Heart left ventricle (tissue), 16 donors: ENCODE measurements around the gene KIF2C. TPM values are rescaled to one million over a fixed set of nuclear protein-coding genes. Genes with fewer than 3 reads are reported as not detected.

Source experiments
- ATAC-seq, 4 donors: fragments of 200-7000 bp; cut with Tn5 transposase; one replicate each; pipeline ENCODE4 v1.9.1; 2020 to 2022; ENCODE audit warnings: moderate library complexity in 4 of 4, mild to moderate bottlenecking in 3 of 4, moderate number of reproducible peaks in 1 of 4
- DNase-seq, 5 donors: peaks; one replicate each; pipeline ENCODE4 v3.0.0-alpha.2; 2020
- H3K27ac ChIP-seq, 12 donors: fragments of 200-600 bp; sonication (generic) in 4 of 12; one replicate each; pipeline versions ENCODE4 v1.5.0 to v1.8.0; 2016 to 2022; ENCODE audit warnings: mild to moderate bottlenecking in 2 of 12
- H3K27me3 ChIP-seq, 9 donors: fragments of 200-600 bp; sonication (generic) in 2 of 9; one replicate each; pipeline versions ENCODE4 v1.5.1 to v1.8.0; 2016 to 2022; ENCODE audit warnings: mild to moderate bottlenecking in 3 of 9
- H3K36me3 ChIP-seq, 9 donors: fragments of 200-600 bp; sonication (generic) in 2 of 9; one replicate each; pipeline versions ENCODE4 v1.5.0 to v1.8.0; 2018 to 2022; ENCODE audit warnings: mild to moderate bottlenecking in 2 of 9
- H3K4me1 ChIP-seq, 12 donors: fragments of 200-600 bp; sonication (generic) in 4 of 12; one replicate each; pipeline versions ENCODE4 v1.5.0 to v1.8.0; 2016 to 2022; ENCODE audit warnings: mild to moderate bottlenecking in 3 of 12
- H3K4me3 ChIP-seq, 12 donors: fragments of 200-600 bp; sonication (generic) in 4 of 12; one replicate each; pipeline versions ENCODE4 v1.5.0 to v1.8.0; 2017 to 2022; ENCODE audit warnings: mild to moderate bottlenecking in 9 of 12, moderate library complexity in 4 of 12
- H3K9me3 ChIP-seq, 12 donors: fragments of 200-600 bp; sonication (generic) in 4 of 12; one replicate each; pipeline versions ENCODE4 v1.5.0 to v1.8.0; 2016 to 2022; ENCODE audit warnings: mild to moderate bottlenecking in 1 of 12
- POLR2A ChIP-seq, 2 donors: fragments of 450-650 bp; IDR thresholded peaks; one replicate each; pipeline ENCODE4 v1.6.1; 2017; ENCODE audit warnings: antibody characterized with exemption in 2 of 2, mild to moderate bottlenecking in 2 of 2, moderate library complexity in 2 of 2
- WGBS, 4 donors: extraction: QIAGEN DNeasy Blood & Tissue Kit in 2 of 4; methylation state at CpG; one replicate each; pipeline versions ENCODE4 v1.1.5 to v1.1.7; 2013 to 2018; 5-methylcytosine and 5-hydroxymethylcytosine counted together
- intact Hi-C, 10 donors: fragments of 100-400 bp; cut with DNase I; formaldehyde crosslinking; loops; one replicate each; pipeline versions ENCODE4 v1.11.1 to v1.14.2; 2022
- polyA plus RNA-seq, 2 donors: library from polyadenylated mRNA; stranded (reverse); fragments of 200-250 nt; gene quantifications; one replicate each; pipeline ENCODE4 v1.2.3, GENCODE V29; 2013
- total RNA-seq, 9 donors: library from RNA; depleted of rRNA in 2 of 9; stranded (reverse); fragments of >200 nt in 2 of 9; fragmentation: NEBNext Ultra II Directional in 3 of 9; extraction: Animal tissue kit (Norgen Biotek cat#: 25700) in 3 of 9; gene quantifications; one replicate each; pipeline versions ENCODE4 v1.1.0 to v1.2.4, GENCODE V29; 2016 to 2023
- TF ChIP-seq, protein P1 (sequence below), 12 donors: fragments of 200-600 bp; sonication (generic) in 4 of 12; IDR thresholded peaks; one replicate each; pipeline versions ENCODE4 v1.5.0 to v1.8.0; 2018 to 2022; ENCODE audit warnings: antibody characterized with exemption in 12 of 12, mild to moderate bottlenecking in 5 of 12
- donor health status: ischemic (EF 13 %, LVEDD 7.1; RV severe dilation, severe dysfunction).
- donor health status: healthy with polysubstance abuse.
- donor health status: DM: no; HTN: yes; CAD: no.
- donor health status: DM: no; HTN: no; CAD: no.
- donor health status: ischemic (EF 25% LVEDD 6.9; RV normal size, moderate dysfunction).
- donor health status: ischemic (EF 25% LVEDD 5.7; RV mildly dilated, moderate dysfunction).
- donor health status: healthy.
- donor health status: DM: yes; HTN: yes; CAD: no.
- donor health status: ischemic (EF 35%, LVEDD 5.7; RV mildly dilated, moderate dysfunction).
- donor health status: nonischemic (EF 11% LVEDD 7.7; RV severe dilation, severe dysfunction).
- donor health status: DM: yes; HTN: yes; CAD: no.
- donor health status: PGD.
- donor health status: ischemic (EF 29% LVEDD 5.4; RV normal size, mild dysfunction).
- donor health status: nonischemic (EF 23%, LVEDD 6.1; RV moderate dilation, normal function).

KIF2C gene
- total and polyA plus RNA-seq, 11 donors, result 0.25 to 7.0 (median 0.97) TPM

DNA sequence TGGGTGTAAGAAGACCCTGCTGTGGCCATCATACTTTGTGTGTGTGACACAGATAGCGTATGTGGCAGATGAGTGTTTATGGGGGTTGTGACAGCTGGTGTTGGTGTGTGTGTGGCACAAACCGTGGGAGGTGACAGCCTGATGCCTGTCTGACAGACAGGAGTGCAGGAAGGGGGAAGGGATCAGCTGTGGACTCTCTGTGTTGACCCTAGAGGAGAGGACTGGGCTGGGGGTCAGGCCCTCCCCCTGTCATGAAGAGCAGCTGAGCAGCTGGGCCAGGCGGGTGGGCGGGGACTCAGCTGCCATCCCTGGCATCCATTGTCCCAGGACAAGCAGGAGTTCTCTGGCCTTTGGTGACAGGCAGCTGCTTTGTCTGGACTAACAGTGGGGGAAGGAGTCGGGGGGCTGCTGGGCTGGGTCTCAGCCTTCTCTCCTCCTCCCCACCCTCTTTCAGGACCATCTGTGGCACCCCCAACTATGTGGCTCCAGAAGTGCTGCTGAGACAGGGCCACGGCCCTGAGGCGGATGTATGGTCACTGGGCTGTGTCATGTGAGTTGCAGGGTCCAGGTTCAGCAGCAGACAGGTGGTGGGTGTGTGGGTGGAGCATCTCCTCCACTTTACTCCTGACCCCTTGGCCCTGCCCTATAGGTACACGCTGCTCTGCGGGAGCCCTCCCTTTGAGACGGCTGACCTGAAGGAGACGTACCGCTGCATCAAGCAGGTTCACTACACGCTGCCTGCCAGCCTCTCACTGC lies 62.8 kb downstream of the KIF2C start:
- Histone ChIP-seq H3K27ac (peak overlapping the region in 11 of 12 donors; percentile 16 to 97 (median 91)), H3K36me3 (peaks cover 0 to 52% (median 40%) of the 10 kb centered on the region in 9 donors), H3K27me3 (no peaks in the 10 kb centered on the region), H3K4me3 (peak overlapping the region in 11 of 12 donors; percentile 67 to 97 (median 89)), H3K9me3 (no peaks in the 10 kb centered on the region), H3K4me1 (peaks cover 14 to 70% (median 53%) of the 10 kb centered on the region in 12 donors)
- intact Hi-C loops, result loop anchor here in 1 of 10 donors (10.0 kb wide), 1 partner anchor 502 kb away; no protein-coding TSS in a partner anchor
- 76 to 84% (median 81%) methylated on average over 10 to 13 of the region's 13 CpGs for WGBS, 4 donors
- TF ChIP-seq, protein P1, sequence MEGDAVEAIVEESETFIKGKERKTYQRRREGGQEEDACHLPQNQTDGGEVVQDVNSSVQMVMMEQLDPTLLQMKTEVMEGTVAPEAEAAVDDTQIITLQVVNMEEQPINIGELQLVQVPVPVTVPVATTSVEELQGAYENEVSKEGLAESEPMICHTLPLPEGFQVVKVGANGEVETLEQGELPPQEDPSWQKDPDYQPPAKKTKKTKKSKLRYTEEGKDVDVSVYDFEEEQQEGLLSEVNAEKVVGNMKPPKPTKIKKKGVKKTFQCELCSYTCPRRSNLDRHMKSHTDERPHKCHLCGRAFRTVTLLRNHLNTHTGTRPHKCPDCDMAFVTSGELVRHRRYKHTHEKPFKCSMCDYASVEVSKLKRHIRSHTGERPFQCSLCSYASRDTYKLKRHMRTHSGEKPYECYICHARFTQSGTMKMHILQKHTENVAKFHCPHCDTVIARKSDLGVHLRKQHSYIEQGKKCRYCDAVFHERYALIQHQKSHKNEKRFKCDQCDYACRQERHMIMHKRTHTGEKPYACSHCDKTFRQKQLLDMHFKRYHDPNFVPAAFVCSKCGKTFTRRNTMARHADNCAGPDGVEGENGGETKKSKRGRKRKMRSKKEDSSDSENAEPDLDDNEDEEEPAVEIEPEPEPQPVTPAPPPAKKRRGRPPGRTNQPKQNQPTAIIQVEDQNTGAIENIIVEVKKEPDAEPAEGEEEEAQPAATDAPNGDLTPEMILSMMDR (IDR thresholded peaks at IDR 0.05), result no peak
- TF ChIP-seq POLR2A (IDR thresholded peaks at IDR 0.05), result no peak
- ATAC-seq (no peak), DNase-seq (peak in 4 of 5 donors; percentile 21 to 51 (median 28))

- intact Hi-C loops, result loop anchor here in 1 of 10 donors (10.0 kb wide), 1 partner anchor 502 kb away; no protein-coding TSS in a partner anchor
Observed at GRCh38 chr1:44803062-44803311, 63.4 kb downstream of the KIF2C start.

DNA sequence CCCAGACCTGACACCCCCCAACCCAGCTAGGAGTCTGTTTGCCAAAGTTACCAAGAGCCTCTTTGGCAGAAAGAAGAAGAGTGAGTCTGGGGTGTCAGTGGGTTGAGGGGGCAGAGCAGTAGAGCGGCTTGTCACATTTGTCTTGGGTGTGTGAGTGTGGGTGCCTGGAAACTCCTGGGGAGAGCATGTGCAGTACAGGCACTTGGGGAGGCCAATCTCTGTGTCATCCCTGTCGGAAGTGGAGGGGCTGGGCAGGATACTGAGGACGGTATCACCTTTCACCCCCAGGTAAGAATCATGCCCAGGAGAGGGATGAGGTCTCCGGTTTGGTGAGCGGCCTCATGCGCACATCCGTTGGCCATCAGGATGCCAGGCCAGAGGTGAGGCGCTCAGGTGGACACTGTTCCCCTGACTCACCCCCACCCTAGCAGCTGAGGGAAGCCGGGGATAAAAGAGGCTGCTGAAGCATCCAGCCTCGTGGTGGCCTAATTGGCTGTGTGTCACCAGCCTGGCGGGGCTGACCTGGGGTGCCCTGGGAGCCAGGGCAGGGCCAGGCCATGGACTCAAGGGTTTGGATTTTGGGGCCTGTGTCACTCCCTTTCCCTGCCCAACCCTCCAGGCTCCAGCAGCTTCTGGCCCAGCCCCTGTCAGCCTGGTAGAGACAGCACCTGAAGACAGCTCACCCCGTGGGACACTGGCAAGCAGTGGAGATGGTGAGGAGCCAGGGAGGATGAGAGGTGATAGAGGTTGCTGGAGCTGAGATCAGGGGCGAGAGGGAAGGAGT lies 63.9 kb downstream of the KIF2C start:
- TF ChIP-seq, protein P1 (IDR thresholded peaks at IDR 0.05), result no peak
- TF ChIP-seq POLR2A (IDR thresholded peaks at IDR 0.05), result no peak
- peaks cover 14 to 80% (median 62%) of the 10 kb centered on the region in 12 donors for H3K4me1 ChIP-seq
- peak overlapping the region in 4 of 12 donors; percentile 18 to 94 (median 88) for H3K4me3 ChIP-seq
- intact Hi-C loops, result loop anchor here in 1 of 10 donors (10.0 kb wide), 1 partner anchor 501 kb away; no protein-coding TSS in a partner anchor
- DNase-seq (peak in 2 of 5 donors; percentile 22 to 33), ATAC-seq (no peak)
- peaks cover 0 to 52% (median 40%) of the 10 kb centered on the region in 9 donors for H3K36me3 ChIP-seq
- peak overlapping the region in 10 of 12 donors; percentile 47 to 97 (median 91) for H3K27ac ChIP-seq
- no peaks in the 10 kb centered on the region for H3K27me3 ChIP-seq
- 79 to 87% (median 83%) methylated on average over 9 to 13 of the region's 13 CpGs for WGBS, 4 donors
- no peaks in the 10 kb centered on the region for H3K9me3 ChIP-seq

More at GRCh38 chr1:44803062-44803311, 63.4 kb downstream of the KIF2C start:
- no peaks in the 10 kb centered on the region for H3K9me3 ChIP-seq
- no peak for DNase-seq
- no peaks in the 10 kb centered on the region for H3K27me3 ChIP-seq
- 86 to 91% (median 89%) methylated on average over 8 to 9 of the region's 9 CpGs for WGBS, 4 donors
- H3K4me3 ChIP-seq, result peak overlapping the region in 6 of 12 donors; percentile 18 to 96 (median 90)
- no peak for TF ChIP-seq POLR2A (IDR thresholded peaks at IDR 0.05)
- TF ChIP-seq, protein P1 (IDR thresholded peaks at IDR 0.05), result no peak
- H3K27ac ChIP-seq, result peak overlapping the region in 10 of 12 donors; percentile 29 to 97 (median 91)
- H3K4me1 ChIP-seq, result peaks cover 14 to 75% (median 57%) of the 10 kb centered on the region in 12 donors
- peaks cover 0 to 52% (median 40%) of the 10 kb centered on the region in 9 donors for H3K36me3 ChIP-seq
- ATAC-seq, result no peak
